Measurements from ENCODE around the gene ADIPOR2.

The ADIPOR2 gene

DNA sequence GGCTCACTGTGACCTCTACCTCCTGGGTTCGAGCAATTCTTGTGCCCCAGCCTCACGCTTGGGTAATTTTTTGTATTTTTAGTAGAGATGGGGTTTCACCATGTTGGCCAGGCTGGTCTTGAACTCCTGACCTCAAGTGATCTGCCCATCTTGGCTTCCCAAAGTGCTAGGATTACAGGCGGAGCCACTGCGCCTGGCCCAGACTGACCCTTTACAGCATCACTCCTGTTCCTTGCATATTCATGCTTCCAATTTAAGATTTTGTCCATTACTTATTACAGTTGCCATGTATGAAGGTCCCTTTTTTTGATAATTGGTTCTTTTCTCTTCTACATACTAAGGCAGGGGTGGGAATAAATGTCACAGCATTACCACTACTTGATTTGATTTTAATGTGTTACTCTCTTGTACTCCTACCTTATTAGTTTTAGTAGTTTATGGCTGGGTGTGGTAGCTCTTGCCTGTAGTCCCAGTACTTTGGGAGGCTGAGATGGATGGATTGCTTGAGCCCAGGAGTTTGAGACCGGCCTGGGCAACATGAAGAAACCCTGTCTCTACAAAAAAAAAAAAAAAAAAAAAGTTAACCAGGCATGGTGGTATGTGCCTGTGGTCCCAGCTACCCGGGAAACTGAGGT lies 46.9 kb downstream of the ADIPOR2 start:
- no peak for DNase-seq (ENCODE audit: low read depth)

DNA sequence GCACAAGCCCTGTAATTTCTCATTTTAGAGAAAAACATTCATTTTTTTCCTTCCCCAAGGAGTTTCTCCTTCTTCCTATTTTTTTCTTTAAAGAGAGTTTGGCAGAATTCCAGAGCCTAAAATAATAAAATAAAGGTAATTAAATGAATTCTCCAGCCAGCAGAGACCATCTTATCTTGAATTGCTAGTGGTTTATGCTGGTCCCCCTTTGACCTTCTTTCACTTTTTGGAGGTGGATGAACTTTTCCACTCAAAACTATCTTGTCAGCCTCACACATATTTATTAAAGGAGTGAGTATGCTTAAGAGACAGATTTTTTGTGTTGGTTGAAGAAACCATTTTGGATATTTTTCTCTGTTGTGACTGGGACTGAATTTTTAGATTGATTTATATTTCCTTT lies 47.6 kb downstream of the ADIPOR2 start:
- DNase-seq (ENCODE audit: low read depth): no peak

DNA sequence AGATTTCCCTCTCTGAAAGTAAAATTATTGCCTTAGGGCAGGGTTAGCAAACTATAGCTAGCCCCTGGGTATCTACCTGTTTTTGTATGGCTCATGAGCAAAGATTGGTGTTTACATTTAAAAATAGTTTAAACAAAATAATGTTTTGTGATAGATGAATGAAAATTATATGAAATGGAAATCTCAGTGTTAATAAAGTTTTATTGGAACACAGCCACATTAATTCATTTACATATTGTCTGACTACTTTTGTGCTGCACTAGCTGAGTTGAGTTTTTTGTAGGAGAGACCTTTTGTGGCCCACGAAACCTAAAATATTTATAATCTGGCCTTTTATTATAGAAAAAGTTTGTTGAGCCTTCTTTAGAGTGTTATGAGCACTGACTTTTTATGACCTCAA lies 48.5 kb downstream of the ADIPOR2 start:
- DNase-seq (ENCODE audit: low read depth): no peak

- DNase-seq (ENCODE audit: low read depth): no peak
These were observed 49.5 kb downstream of the ADIPOR2 start for GRCh38 chr12:1740161-1740948.

DNA sequence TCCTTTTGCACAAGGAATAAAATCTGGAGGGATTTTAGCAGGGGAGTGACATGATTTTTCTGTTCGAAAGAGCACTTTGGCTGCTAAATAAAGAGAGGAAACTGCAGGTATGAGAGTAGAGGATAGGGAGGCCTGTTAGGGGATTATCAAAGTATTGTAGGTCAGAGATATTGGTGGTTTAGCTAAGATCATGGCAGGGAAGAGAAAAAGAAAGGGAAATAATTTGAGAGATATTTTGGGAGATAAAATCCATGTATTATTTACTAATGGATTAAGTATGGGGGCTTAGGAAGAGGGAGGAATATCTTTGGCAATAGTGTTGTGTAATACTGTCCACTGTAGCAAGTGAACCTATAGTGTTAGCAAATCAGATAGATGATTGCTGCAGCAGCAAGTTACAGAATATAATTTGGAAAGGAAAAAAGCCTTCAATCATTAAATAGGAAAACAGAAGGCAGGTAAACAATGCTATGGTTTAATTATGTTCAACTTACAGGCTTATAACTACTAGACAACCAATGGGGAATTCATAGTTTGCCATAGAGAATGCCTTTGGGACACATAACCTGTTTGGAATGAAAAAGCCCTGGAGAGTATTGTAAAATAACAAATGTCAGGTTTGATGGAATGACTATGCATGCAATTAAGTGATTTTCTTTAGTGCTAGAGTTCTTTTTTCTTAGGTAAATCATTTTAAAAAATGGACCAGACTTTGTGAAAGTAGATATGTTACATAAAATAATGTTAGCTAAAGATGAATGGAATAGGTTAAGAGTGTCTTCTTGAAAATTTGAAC lies 50.5 kb downstream of the ADIPOR2 start:
- peak; percentile 22 for DNase-seq (ENCODE audit: low read depth)

- DNase-seq (ENCODE audit: low read depth): peak; percentile 23
These were observed 54.1 kb downstream of the ADIPOR2 start for GRCh38 chr12:1744932-1745331.

DNA sequence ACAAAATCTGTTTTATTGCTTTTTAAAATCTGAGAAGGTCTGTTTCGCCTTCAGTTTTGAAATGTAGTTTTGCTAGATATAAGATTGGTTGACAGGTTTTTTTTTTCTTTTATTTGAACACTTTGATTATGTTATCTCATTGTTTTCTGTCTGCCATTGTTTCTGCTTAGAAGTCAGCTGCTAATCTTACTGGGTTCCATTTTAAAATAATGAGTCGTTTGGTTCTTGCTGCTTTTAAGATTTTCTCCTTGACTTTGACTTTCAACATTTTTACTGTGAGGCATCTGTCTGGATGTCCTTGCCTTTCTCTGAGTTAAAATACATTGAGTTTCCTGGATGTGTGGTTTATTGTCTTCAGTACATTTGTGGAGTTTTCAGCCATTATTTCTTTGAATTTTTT lies 56.7 kb downstream of the ADIPOR2 start:
- DNase-seq (ENCODE audit: low read depth): no peak

GRCh38 chr12:1749019-1749418 lies 58.1 kb downstream of the ADIPOR2 start:
- no peak for DNase-seq (ENCODE audit: low read depth)

DNA sequence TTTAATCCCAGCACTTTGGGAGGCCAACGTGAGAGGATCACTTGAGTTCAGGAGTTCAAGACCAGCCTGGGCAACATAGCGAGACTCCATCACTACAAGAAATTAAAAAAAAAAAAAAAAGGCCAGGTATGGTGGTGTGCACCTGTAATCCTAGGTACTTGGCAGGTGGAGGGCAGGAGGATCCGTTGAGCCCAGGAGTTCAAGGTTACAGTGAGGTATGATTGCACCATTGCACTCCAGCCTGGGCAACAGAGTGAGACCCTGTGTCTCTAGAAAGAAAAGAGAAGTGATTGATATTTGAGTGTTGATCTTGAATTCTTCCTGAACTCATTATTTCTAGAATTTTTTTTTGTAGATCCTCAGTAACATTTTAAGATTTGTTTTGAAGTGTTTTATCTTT lies 59.4 kb downstream of the ADIPOR2 start:
- no peak for DNase-seq (ENCODE audit: low read depth)

GRCh38 chr12:1758376-1758775 lies 67.5 kb downstream of the ADIPOR2 start:
- no peak for DNase-seq (ENCODE audit: low read depth)

DNA sequence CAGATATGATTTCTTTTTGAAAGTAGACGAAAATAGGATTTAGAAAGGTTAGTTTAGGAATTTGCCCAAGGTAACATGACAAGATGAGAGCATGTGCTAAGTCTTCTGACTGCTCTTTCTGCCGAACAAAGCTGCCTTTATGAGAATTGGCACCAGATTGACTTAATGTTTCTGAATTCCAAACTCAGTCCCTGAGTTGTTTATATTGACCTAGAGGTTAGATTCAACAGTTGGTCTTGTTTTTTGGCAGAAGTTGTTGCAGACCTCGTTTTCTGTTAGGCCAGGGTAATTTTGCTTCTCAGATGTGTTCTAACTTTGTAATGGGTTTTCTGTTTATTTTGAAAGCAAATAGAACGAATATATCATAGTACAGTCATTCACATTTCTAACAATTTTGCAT lies 68.0 kb downstream of the ADIPOR2 start:
- no peak for DNase-seq (ENCODE audit: low read depth)

DNA sequence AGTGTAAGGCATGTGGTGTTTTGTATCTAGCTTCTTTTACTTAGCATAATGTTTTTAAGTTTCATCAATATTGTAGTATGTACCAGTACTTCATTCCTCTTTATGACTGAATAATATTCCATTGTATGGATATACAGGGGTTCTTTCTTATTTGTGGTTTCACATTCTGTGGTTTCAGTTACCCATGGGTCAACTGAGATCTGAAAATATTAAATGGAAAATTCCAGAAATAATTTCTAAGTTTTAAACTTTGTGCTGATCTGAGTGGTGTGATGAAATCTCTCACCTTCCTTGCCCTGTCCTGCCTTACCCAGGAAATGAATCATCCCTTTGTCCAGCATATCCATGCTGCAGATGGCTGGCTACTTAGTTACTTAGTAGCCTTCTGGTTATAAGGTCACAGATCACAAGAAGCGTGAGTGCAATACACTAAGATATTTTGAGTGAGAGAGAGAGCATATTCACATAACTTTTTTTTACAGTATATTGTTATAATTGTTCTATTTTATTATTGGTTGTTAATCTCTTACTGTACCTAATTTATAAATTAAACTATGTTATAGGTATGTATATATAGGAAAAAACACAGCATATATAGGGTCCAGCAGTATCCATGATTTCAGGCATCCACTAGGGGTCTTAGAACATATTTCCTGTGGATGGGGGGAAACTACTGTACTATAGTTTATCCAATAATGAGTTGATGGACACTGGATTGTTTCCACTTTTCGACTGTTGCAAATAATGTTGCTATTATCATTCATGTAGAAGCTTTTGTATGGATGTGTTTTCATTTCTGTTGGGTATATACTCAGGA lies 69.9 kb downstream of the ADIPOR2 start:
- DNase-seq (ENCODE audit: low read depth): peak; percentile 83

GRCh38 chr12:1761857-1762256 lies 71.0 kb downstream of the ADIPOR2 start:
- no peak for DNase-seq (ENCODE audit: low read depth)

GRCh38 chr12:1763153-1763552 lies 72.3 kb downstream of the ADIPOR2 start:
- no peak for DNase-seq (ENCODE audit: low read depth)

DNA sequence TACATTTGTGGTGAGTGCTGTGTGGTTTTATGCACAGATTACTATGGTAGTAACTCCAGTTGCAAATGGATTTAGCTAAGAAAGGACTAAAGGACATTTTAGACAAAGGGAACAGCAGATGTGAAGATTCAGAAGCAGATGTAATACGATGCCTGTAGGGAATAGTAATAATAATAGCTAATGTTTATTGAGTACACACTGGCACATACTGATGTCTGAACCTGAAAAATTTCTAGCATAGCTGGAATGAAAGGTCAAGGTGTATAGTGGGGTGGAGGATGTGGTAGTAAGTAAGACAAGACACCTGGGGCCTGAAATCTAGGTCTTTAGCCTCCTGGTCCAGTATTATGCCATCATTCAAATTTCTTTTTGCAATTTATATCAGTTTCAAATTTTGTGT lies 75.2 kb downstream of the ADIPOR2 start:
- DNase-seq (ENCODE audit: low read depth): no peak

GRCh38 chr12:1767407-1768090 lies 76.7 kb downstream of the ADIPOR2 start:
- DNase-seq (ENCODE audit: low read depth): no peak

DNA sequence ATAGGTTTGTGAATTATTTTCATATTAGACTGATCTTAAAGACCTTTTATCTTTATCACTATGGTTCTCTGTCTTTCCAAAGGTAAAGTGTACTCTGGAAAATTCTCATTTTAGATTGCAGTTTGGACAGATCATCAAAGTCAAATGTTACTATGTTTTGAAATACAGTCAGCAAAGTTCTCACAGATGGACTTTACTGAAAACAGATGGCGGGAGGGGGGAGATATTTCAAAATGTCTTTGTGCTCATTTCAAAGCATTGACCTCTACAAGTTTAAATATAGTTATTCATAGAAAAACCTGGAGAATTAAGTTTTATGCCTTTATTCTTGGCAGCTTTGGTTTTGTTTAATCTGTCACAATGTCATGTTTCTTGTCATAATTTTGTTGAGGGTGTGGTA lies 77.7 kb downstream of the ADIPOR2 start:
- no peak for DNase-seq (ENCODE audit: low read depth)

- DNase-seq (ENCODE audit: low read depth): no peak
These were observed 79.1 kb downstream of the ADIPOR2 start for GRCh38 chr12:1769809-1770494.

DNA sequence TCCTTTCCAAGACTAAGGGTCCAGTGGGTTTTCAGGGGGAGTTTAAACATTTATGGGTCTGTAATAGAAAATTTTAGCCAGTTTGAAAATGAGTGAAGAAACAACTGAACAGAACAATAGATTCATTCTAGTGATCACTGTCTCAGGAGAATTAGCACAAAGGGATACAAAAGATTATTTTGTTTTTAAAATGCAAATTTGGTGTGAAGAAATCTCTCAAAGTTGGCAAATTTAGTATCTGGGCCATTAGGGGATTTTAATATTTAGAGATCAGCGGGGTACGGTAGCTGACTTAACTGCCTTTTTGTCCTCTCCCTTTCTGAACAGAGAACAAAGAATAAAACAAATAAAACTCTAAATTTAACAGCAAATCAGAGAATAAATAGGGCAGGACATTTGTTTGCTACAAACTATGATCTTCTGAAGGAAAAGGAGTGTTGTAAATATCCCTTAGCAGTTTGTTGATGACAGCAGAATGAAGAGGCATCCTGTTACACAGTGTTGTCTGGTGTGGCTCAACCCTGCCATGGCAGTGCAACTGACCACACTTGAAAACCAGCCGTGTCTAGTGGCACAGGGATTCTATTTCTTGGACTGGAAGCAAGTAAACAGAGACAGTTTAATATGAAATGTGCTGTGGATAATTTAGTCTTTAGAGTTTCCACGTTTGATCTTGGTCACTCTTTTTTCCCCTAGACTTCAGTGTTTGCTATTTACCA lies 83.2 kb downstream of the ADIPOR2 start:
- peak; percentile 55 for DNase-seq (ENCODE audit: low read depth)

Data from iris pigment epithelial cell (primary cell).